Vagina (tissue), 2 donors: ENCODE measurements around the gene DPYD. TPM values are rescaled to one million over a fixed set of nuclear protein-coding genes. Genes with fewer than 3 reads are reported as not detected.

ENCODE experiments used
- DNase-seq, 2 donors: peaks; one replicate each; pipeline ENCODE4 v3.0.0-alpha.2; 2017; ENCODE audit errors: extremely low spot score in 2 of 2
- H3K27ac ChIP-seq: fragments of 200-600 bp; sonication (generic); one replicate; pipeline ENCODE4 v1.5.1; 2019
- H3K27me3 ChIP-seq: fragments of 200-600 bp; sonication (generic); one replicate; pipeline ENCODE4 v1.5.1; 2019
- H3K36me3 ChIP-seq, 2 donors: fragments of 200-600 bp; sonication (generic); one replicate each; pipeline ENCODE4 v1.5.1; 2017 to 2019
- H3K4me1 ChIP-seq: fragments of 200-600 bp; sonication (generic); one replicate; pipeline ENCODE4 v1.5.1; 2019
- H3K4me3 ChIP-seq, 2 donors: fragments of 200-600 bp; sonication (generic); 1 replicate in 1 of 2; 2 replicates in 1 of 2; pipeline ENCODE4 v1.5.1; 2016 to 2019
- H3K9me3 ChIP-seq: fragments of 200-600 bp; sonication (generic); one replicate; pipeline ENCODE4 v1.5.1; 2019
- CTCF ChIP-seq, 3 experiments: fragments of 450-650 bp in 2 of 3; fragments of 200-600 bp in 1 of 3; sonication (generic) in 1 of 3; IDR thresholded peaks; one replicate each; pipeline ENCODE4 v1.5.1; 2017 to 2019; ENCODE audit warnings: antibody characterized with exemption in 3 of 3, mild to moderate bottlenecking in 2 of 3, moderate library complexity in 2 of 3
- POLR2A ChIP-seq, 2 donors: fragments of 450-650 bp; IDR thresholded peaks; one replicate each; pipeline ENCODE4 v1.6.1; 2017; ENCODE audit warnings: antibody characterized with exemption in 2 of 2, mild to moderate bottlenecking in 2 of 2, moderate library complexity in 2 of 2
- POLR2AphosphoS5 ChIP-seq, 2 donors: sonication (generic); formaldehyde crosslinking; IDR thresholded peaks; one replicate each; pipeline ENCODE4 v1.9.0; 2017; ENCODE audit warnings: antibody characterized with exemption in 2 of 2, mild to moderate bottlenecking in 2 of 2, low read depth in 1 of 2; ENCODE audit not compliant: insufficient read depth in 1 of 2
- intact Hi-C: fragments of 100-400 bp; cut with DNase I; formaldehyde crosslinking; loops from one replicate; pipeline ENCODE4 v1.15.1; 2023
- total RNA-seq: library from RNA; depleted of rRNA; stranded (reverse); fragments of >200 nt; gene quantifications from one replicate; pipeline ENCODE4 v1.2.3, GENCODE V29; 2016

The DPYD gene
- total RNA-seq, 1 donor from 2014 or later, result 45.7 TPM

- no peaks in the 10 kb centered on the region for H3K36me3 ChIP-seq
- no peak overlapping the region for H3K4me3 ChIP-seq
- intact Hi-C loops, result no loop called here
- H3K9me3 ChIP-seq, result no peaks in the 10 kb centered on the region
- no peak overlapping the region for H3K27ac ChIP-seq
- no peaks in the 10 kb centered on the region for H3K27me3 ChIP-seq
- H3K4me1 ChIP-seq, result no peaks in the 10 kb centered on the region
- DNase-seq, result no peak
- TF ChIP-seq CTCF (IDR thresholded peaks at IDR 0.05) (no peak), POLR2A (IDR thresholded peaks at IDR 0.05) (no peak), POLR2AphosphoS5 (IDR thresholded peaks at IDR 0.05; ENCODE audit: insufficient read depth in 1 of 2, low read depth in 1 of 2) (no peak)
These were observed 404.2 kb downstream of the DPYD start for GRCh38 chr1:97516588-97516987.

- H3K27ac ChIP-seq, result no peak overlapping the region
- no peaks in the 10 kb centered on the region for H3K9me3 ChIP-seq
- no peak overlapping the region for H3K4me3 ChIP-seq
- no peak for DNase-seq
- TF ChIP-seq POLR2AphosphoS5 (IDR thresholded peaks at IDR 0.05; ENCODE audit: insufficient read depth in 1 of 2, low read depth in 1 of 2) (no peak), CTCF (IDR thresholded peaks at IDR 0.05) (no peak), POLR2A (IDR thresholded peaks at IDR 0.05) (no peak)
- no peaks in the 10 kb centered on the region for H3K36me3 ChIP-seq
- intact Hi-C loops, result no loop called here
- H3K27me3 ChIP-seq, result no peaks in the 10 kb centered on the region
- H3K4me1 ChIP-seq, result no peaks in the 10 kb centered on the region
These were observed 412.1 kb downstream of the DPYD start for GRCh38 chr1:97508653-97509218.

- Histone ChIP-seq H3K36me3 (no peaks in the 10 kb centered on the region), H3K9me3 (no peaks in the 10 kb centered on the region), H3K27me3 (no peaks in the 10 kb centered on the region), H3K27ac (no peak overlapping the region), H3K4me3 (no peak overlapping the region), H3K4me1 (no peaks in the 10 kb centered on the region)
- no peak for DNase-seq
- TF ChIP-seq POLR2A (IDR thresholded peaks at IDR 0.05) (no peak), POLR2AphosphoS5 (IDR thresholded peaks at IDR 0.05; ENCODE audit: insufficient read depth in 1 of 2, low read depth in 1 of 2) (no peak), CTCF (IDR thresholded peaks at IDR 0.05) (no peak)
- intact Hi-C loops, result no loop called here
These were observed 413.0 kb downstream of the DPYD start for GRCh38 chr1:97507863-97508262.

GRCh38 chr1:97506368-97506767 lies 414.5 kb downstream of the DPYD start:
- DNase-seq, result no peak
- no peaks in the 10 kb centered on the region for H3K4me1 ChIP-seq
- no peak overlapping the region for H3K27ac ChIP-seq
- H3K4me3 ChIP-seq, result no peak overlapping the region
- H3K36me3 ChIP-seq, result no peaks in the 10 kb centered on the region
- intact Hi-C loops, result no loop called here
- H3K9me3 ChIP-seq, result no peaks in the 10 kb centered on the region
- TF ChIP-seq CTCF (IDR thresholded peaks at IDR 0.05) (no peak), POLR2A (IDR thresholded peaks at IDR 0.05) (no peak), POLR2AphosphoS5 (IDR thresholded peaks at IDR 0.05; ENCODE audit: insufficient read depth in 1 of 2, low read depth in 1 of 2) (no peak)
- H3K27me3 ChIP-seq, result no peaks in the 10 kb centered on the region

- H3K4me3 ChIP-seq, result no peak overlapping the region
- H3K36me3 ChIP-seq, result no peaks in the 10 kb centered on the region
- no peaks in the 10 kb centered on the region for H3K4me1 ChIP-seq
- H3K27ac ChIP-seq, result no peak overlapping the region
- intact Hi-C loops, result no loop called here
- no peak for TF ChIP-seq POLR2A (IDR thresholded peaks at IDR 0.05)
- TF ChIP-seq CTCF (IDR thresholded peaks at IDR 0.05), result no peak
- no peak for TF ChIP-seq POLR2AphosphoS5 (IDR thresholded peaks at IDR 0.05; ENCODE audit: insufficient read depth in 1 of 2, low read depth in 1 of 2)
- no peaks in the 10 kb centered on the region for H3K27me3 ChIP-seq
- DNase-seq, result no peak
- no peaks in the 10 kb centered on the region for H3K9me3 ChIP-seq
These were observed 415.0 kb downstream of the DPYD start for GRCh38 chr1:97505816-97506215.
